T-helper 9 cell (primary cell): ENCODE measurements around the gene MTERF4.

Experiments used
- DNase-seq: peaks from one replicate; pipeline ENCODE4 v3.0.0-alpha.2; 2020

MTERF4 gene

GRCh38 chr2:241068136-241068941, 33.7 kb downstream of the MTERF4 start:
- no peak for DNase-seq

- DNase-seq, result no peak
These were observed 34.5 kb downstream of the MTERF4 start for GRCh38 chr2:241067501-241068135.

GRCh38 chr2:241066893-241067341, 35.2 kb downstream of the MTERF4 start:
- no peak for DNase-seq

GRCh38 chr2:241066171-241066892, 35.8 kb downstream of the MTERF4 start:
- DNase-seq, result no peak

- no peak for DNase-seq
These were observed 36.7 kb downstream of the MTERF4 start for GRCh38 chr2:241065355-241065803.

GRCh38 chr2:241064802-241065354, 37.2 kb downstream of the MTERF4 start:
- DNase-seq, result no peak

- peak; percentile 16 for DNase-seq
These were observed 37.9 kb downstream of the MTERF4 start for GRCh38 chr2:241064008-241064801.

- DNase-seq, result no peak
These were observed 38.5 kb downstream of the MTERF4 start for GRCh38 chr2:241063587-241063986.

- DNase-seq, result no peak
These were observed 39.0 kb downstream of the MTERF4 start for GRCh38 chr2:241063093-241063551.

- DNase-seq, result no peak
These were observed 39.5 kb downstream of the MTERF4 start for GRCh38 chr2:241062389-241063092.

- no peak for DNase-seq
These were observed 40.8 kb downstream of the MTERF4 start for GRCh38 chr2:241061275-241061674.

GRCh38 chr2:241053576-241054251, 48.4 kb downstream of the MTERF4 start:
- no peak for DNase-seq

GRCh38 chr2:241052677-241053360, 49.3 kb downstream of the MTERF4 start:
- DNase-seq, result no peak

GRCh38 chr2:241051578-241052487, 50.3 kb downstream of the MTERF4 start:
- no peak for DNase-seq

- DNase-seq, result no peak
These were observed 51.2 kb downstream of the MTERF4 start for GRCh38 chr2:241050624-241051577.

- no peak for DNase-seq
These were observed 52.1 kb downstream of the MTERF4 start for GRCh38 chr2:241049739-241050623.

GRCh38 chr2:241048949-241049343, 53.1 kb downstream of the MTERF4 start:
- DNase-seq, result no peak
